SIG-M5 treated with dmso at 0.1 percent for 504 hours (cell line): Measurements from ENCODE around the gene SPATA17.

Experiments
- DNase-seq: peaks from one replicate; lab custom pipeline; 2025; ENCODE audit not compliant: unreplicated experiment; lab: John Stamatoyannopoulos, UW

SPATA17 gene

DNA sequence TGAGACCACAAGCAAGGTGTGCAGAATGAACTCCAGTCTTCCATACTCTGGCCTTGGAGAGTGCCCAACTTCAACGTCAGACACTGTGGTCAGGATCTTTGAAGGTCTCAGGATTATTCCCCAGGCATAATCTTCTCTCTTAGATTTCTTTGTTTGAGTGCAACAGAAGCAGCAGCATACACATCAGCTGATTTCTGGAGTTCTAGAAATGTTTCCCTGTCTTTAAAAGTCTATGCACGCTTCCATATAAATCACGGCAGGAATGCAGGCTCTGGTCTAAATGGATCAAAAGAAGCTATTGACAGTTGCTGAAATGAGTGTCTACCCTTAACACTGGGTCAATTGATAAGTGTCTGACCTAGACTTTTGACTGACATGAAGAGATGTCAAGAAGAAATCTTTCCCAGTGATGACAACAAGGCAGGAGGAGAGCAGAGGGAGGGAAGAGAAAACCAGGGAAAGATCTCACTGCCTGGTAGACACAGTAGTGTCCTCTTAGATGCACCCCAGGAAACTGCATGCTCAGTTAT lies 279.7 kb downstream of the SPATA17 start:
- no peak for DNase-seq

DNA sequence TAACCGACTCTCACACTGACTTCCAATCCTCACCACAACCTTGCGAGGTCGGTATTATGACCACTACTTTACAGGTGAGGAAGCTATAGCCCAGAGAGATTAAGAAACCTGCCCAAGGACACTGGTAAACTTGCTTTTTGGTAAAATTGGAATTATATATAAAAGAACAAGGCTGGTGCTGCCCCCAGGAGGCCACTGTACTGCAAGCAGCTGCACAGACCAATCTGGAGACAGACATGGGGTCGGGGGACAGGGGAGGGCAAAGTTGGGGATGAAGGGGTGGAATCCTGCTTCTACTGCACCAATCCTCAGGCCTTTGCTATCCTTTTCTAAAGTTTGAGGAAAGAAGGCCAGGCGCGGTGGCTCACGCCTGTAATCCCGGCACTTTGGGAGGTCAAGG lies 280.8 kb downstream of the SPATA17 start:
- DNase-seq = peak; percentile 35

DNA sequence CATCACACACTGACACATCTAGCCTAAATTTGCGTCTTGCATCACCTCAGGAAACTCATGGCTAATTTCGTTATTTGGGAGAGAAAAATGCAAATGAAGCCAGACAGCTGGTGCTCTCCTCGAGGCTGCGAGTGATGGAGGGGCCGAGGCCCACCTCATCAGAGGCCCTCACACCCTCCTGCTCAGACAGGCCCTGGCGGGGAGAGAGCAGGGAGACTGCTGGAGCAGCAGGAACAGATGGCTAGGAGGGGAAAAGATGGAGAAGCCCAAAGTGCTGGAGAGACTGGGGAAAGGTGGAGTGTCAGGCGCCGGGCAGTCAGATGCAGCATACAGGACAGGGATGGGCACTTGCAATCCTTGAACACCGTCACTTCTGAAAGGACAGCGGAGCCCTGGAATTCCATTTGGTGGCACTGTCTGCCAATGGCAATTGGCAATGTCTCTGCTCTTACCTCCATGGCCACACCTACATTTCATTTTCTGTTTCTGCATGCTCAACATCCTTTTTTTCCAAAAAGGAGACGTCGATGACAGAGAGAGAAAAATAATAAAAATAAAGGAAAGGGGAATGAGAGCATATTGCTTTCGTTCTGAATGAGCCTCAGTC lies 286.2 kb downstream of the SPATA17 start:
- DNase-seq = peak; percentile 22

DNA sequence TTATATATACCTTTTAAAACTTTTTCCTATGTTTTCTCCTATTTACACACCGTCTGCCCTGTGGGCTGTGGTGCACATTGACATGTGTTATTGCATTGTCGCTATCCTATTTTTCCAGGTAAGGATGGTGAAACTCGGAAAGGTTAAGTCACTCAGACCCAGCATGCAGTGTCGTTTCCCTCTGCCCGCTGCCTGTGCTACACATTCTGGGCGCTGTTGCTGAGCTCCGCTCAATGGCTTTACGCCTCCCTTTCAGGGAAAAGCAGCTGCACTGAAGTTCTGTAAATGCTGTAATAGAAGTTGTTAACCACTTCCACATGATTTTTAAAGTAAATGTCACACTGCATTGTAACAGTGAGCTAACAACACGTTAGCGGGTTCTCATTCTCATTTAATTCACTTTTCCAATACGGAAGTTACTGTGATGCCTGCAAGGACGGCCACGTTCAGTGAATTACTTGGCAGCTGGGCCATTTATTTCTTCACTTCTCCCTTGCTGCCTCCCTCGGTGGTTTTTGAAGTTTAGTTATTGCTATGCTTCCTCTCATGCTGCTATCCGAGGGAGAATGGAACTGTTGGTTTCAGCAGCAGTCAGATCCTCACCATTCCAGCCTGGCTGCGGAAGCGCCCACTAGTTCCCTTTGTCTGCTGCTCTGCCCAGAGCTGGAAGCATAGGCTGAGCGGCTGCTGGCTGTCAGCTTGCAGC lies 288.7 kb downstream of the SPATA17 start:
- DNase-seq = no peak
